ENCODE results near the gene TMEM87A. TPM values are rescaled to one million over a fixed set of nuclear protein-coding genes. Genes with fewer than 3 reads are reported as not detected.
A peak's percentile ranks its signal among the peaks of the same experiment; 100 is the strongest.

Gene TMEM87A
- total and polyA plus RNA-seq, 11 donors = 9.3 to 30.8 (median 19.9) TPM

- no peaks in the 10 kb centered on the region for H3K27me3 ChIP-seq
- H3K27ac ChIP-seq = peak within 1 kb of the TSS; percentile 3 to 87 (median 78)
- H3K36me3 ChIP-seq = peaks cover 0 to 43% (median 30%) of the 10 kb centered on the region in 9 donors
- TF ChIP-seq CTCF (IDR thresholded peaks at IDR 0.05) (no peak), POLR2A (IDR thresholded peaks at IDR 0.05) (peak in 1 of 2 donors; percentile 80)
- ATAC-seq (peak; percentile 92 to 99 (median 99)), DNase-seq (peak; percentile 83 to 89 (median 87))
- intact Hi-C loops (cut with DNase I) = no loop called here
- peak within 1 kb of the TSS; percentile 61 to 98 (median 90) for H3K4me3 ChIP-seq
- H3K4me1 ChIP-seq = peaks cover 0 to 35% (median 18%) of the 10 kb centered on the region in 12 donors
- no peaks in the 10 kb centered on the region for H3K9me3 ChIP-seq
- 1 to 5% (median 3%) methylated on average over 20 to 45 of the region's 45 CpGs for WGBS, 4 donors
These were observed 65.3 kb downstream of the TMEM87A start, which contains the start of gene VPS39 for GRCh38 chr15:42207674-42208579. TSS of gene VPS39 (minus strand) at chr15:42208304. CDS start at chr15:42208153, 151 bp downstream.

- intact Hi-C loops (cut with DNase I) = no loop called here
- ATAC-seq = no peak
These were observed 66.8 kb downstream of the TMEM87A start for GRCh38 chr15:42206406-42206805.

DNA sequence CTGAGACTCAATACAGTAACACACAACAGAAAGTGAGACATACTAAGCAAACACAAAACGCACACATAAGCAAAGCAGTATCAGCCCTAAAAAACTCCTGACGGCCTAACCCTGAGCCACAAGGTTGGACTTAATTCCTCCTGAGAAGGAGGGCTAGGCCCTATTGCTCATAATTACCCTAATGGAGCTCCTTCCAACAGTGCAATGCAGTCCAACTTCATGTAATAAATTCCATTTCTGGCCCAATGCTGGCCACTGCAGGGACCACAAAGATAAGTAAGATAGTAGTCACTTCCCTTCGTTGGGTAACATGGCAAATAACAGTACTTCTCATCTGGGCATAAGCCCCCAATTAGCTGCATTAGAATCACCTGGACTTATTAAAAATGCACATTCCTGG, 69.3 kb downstream of the TMEM87A start:
- no peak for DNase-seq
- 87 to 94% (median 92%) methylated on average over 3 of the region's 3 CpGs for WGBS, 4 donors
- Histone ChIP-seq H3K36me3 (peaks cover 0 to 31% (median 10%) of the 10 kb centered on the region in 9 donors), H3K27ac (no peak overlapping the region), H3K4me1 (peaks cover 0 to 35% (median 18%) of the 10 kb centered on the region in 12 donors), H3K27me3 (no peaks in the 10 kb centered on the region), H3K4me3 (no peak overlapping the region), H3K9me3 (no peaks in the 10 kb centered on the region)
- no peak for ATAC-seq
- intact Hi-C loops (cut with DNase I) = no loop called here
- TF ChIP-seq POLR2A (IDR thresholded peaks at IDR 0.05) (no peak), CTCF (IDR thresholded peaks at IDR 0.05) (no peak)

More at GRCh38 chr15:42206406-42206805, 66.8 kb downstream of the TMEM87A start:
- DNase-seq = no peak
- no peak for TF ChIP-seq POLR2A (IDR thresholded peaks at IDR 0.05)
- no peak for TF ChIP-seq CTCF (IDR thresholded peaks at IDR 0.05)
- H3K27me3 ChIP-seq = no peaks in the 10 kb centered on the region
- H3K4me1 ChIP-seq = peaks cover 0 to 35% (median 18%) of the 10 kb centered on the region in 12 donors
- 70 to 85% (median 80%) methylated on average over 4 of the region's 4 CpGs for WGBS, 4 donors
- H3K27ac ChIP-seq = no peak overlapping the region
- H3K36me3 ChIP-seq = peaks cover 0 to 35% (median 16%) of the 10 kb centered on the region in 9 donors
- peak overlapping the region in 2 of 12 donors; percentile 76 to 98 for H3K4me3 ChIP-seq
- no peaks in the 10 kb centered on the region for H3K9me3 ChIP-seq

- WGBS, 4 donors = 64 to 68% (median 67%) methylated on average over 2 of the region's 2 CpGs
- no peaks in the 10 kb centered on the region for H3K27me3 ChIP-seq
- no peaks in the 10 kb centered on the region for H3K9me3 ChIP-seq
- intact Hi-C loops (cut with DNase I) = no loop called here
- H3K36me3 ChIP-seq = peaks cover 0 to 43% (median 23%) of the 10 kb centered on the region in 9 donors
- peaks cover 0 to 30% (median 15%) of the 10 kb centered on the region in 12 donors for H3K4me1 ChIP-seq
- TF ChIP-seq POLR2A (IDR thresholded peaks at IDR 0.05) = no peak
- no peak for TF ChIP-seq CTCF (IDR thresholded peaks at IDR 0.05)
- H3K27ac ChIP-seq = no peak overlapping the region
- ATAC-seq (no peak), DNase-seq (no peak)
- H3K4me3 ChIP-seq = no peak overlapping the region
These were observed 70.6 kb downstream of the TMEM87A start for GRCh38 chr15:42202653-42203052.

Measured in heart left ventricle (tissue), 16 donors.